GM19372 (cell line): ENCODE results near the gene POU6F2.
A peak's percentile ranks its signal among the peaks of the same experiment; 100 is the strongest.
"Not testable (repeated sequence)": the region's sequence is repeated elsewhere in the genome, so short reads cannot be mapped to it uniquely, and the experiment has no call there.

Experiments
- ATAC-seq: cut with Tn5 transposase; IDR thresholded peaks from one replicate; pipeline ENCODE4 v1.9.1; 2021; ENCODE audit warnings: mild to moderate bottlenecking, low read depth, moderate library complexity; ENCODE audit not compliant: unreplicated experiment

The POU6F2 gene

GRCh38 chr7:39375874-39376190 lies 398.1 kb downstream of the POU6F2 start:
- no peak for ATAC-seq

- ATAC-seq = not testable (repeated sequence)
These were observed 399.2 kb downstream of the POU6F2 start for GRCh38 chr7:39376881-39377280.

- no peak for ATAC-seq
These were observed 401.7 kb downstream of the POU6F2 start for GRCh38 chr7:39379416-39379815.

DNA sequence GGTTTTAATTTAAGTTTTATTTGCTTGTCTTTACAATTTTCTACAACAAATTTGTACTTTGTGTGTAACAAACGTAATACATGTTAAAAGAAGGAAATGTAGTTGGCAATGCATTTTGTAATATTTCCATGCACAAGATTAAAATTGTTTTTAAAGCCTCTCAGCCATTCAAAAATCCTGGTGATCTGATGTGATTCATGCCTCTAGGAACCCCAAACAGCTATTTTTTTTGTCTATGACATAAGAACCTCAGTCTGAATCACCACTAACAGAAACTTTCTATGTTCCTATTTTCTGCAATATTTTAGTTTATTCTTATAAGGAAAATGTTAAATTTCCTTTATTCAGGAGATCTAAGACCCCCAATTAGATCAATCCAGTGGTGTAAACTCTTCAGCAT lies 405.4 kb downstream of the POU6F2 start:
- ATAC-seq = no peak

DNA sequence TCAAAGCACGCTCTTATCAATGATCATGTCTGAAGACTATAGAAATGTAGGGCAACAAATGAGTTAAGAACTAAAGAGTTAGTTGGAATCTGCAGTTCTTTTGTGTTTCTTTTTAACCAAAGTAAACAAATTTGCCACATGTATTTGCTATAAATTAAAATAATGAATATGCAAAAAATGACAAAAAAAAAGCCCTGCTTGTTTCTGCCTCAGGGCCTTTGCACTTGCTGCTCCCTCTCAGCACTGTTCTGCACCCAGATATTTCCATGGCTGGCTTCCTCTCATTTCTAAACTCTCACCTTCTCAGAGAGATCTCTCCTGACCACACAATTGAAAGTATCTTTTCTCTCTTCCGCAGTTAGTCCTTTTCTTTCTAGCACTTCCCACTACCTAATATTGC lies 406.7 kb downstream of the POU6F2 start:
- ATAC-seq = no peak

GRCh38 chr7:39386718-39387117 lies 409.0 kb downstream of the POU6F2 start:
- no peak for ATAC-seq

GRCh38 chr7:39392151-39392550 lies 414.4 kb downstream of the POU6F2 start:
- no peak for ATAC-seq

GRCh38 chr7:39394105-39394680 lies 416.5 kb downstream of the POU6F2 start:
- ATAC-seq = no peak

- no peak for ATAC-seq
These were observed 421.7 kb downstream of the POU6F2 start for GRCh38 chr7:39399458-39399857.

- no peak for ATAC-seq
These were observed 422.3 kb downstream of the POU6F2 start for GRCh38 chr7:39399986-39400385.

DNA sequence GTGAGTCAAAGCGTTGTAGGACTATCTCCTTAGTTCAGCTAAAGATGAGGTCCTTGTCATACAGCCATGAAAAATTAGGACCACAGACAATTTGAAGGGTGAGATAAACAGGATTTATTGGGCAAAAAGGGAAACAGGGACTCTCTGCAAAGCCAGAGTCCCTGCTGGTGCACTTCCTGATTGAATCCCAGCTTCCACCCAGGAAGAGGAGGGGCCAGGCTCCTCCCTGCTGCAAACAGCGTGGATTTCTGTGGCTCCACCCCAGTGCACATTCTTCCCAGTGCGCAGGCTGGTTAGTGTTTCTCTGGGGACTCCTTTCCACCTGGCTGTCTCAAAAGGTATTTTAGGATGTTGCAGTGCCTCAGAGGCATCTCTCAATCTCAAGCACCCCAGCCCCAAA lies 423.1 kb downstream of the POU6F2 start:
- ATAC-seq = no peak

DNA sequence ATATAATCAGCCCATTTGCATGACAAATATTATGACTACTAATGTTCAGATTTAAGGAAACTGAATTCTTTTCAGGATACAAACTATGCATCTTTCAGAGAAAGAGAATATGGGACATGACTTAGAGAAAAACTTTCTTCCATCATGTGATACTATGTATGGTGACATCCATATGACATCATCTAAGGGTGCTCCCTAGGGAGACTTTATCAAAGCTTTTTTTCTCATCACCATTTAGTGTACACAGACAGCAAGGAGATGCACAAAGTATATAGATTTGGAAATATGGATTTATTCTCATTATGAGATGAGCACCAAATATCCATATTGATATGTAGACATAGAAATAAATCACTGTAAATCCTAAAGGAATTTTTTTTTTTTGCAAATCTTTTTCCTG lies 424.3 kb downstream of the POU6F2 start:
- no peak for ATAC-seq

DNA sequence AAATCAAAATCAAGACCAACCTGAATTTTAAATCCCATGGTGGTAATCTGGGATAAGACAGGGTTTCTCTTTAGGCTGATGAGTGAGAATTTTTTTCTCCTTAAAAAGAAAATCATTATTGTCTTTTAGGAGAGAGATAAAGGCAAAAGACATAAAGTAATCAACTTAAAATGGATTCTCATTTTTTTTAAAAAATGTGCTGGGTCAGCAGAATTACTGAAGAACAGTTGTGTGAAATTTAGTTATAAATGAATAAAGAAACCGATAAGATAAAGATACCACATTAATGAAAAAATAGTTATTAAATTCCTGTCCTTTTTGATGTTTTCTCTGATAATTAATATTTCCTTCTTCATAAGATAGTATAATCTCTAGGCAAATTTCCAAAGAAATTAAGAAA lies 427.2 kb downstream of the POU6F2 start:
- no peak for ATAC-seq

DNA sequence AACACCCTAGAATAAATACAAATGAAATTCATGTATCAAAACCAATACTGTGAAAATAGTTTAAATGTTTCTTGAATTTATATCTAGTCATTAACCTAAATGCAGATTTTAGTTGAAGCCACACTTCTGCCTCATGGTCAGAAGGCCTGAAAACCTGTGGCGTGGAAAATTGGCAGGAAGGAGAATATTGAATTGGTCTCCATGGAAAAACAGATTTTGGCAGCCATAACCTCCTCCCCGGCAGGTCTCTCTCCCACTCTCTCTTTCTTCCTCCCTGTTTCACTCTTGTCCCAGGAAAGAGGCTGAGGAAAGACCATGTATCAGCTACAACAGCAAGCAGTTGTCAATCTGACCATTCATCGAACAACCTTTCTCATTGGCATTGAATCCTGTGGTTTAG lies 427.9 kb downstream of the POU6F2 start:
- no peak for ATAC-seq

DNA sequence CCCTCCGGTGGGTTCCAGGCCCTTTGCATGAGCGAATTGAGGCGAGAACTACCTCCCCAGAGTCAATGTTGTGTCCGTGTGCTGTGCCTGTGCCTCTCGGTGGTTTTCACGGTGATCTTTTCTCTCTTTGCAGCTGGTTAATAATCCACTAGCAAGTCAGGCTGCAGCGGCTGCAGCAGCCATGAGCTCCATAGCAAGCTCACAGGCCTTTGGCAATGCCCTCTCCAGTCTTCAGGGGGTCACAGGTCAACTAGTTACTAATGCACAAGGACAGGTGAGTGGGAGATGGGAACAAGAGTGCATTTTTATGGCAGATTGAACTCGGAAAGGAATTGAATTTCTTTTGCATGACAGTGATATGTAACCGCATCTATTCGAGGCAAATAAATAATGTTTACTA lies 428.8 kb downstream of the POU6F2 start:
- no peak for ATAC-seq

- no peak for ATAC-seq
These were observed 429.4 kb downstream of the POU6F2 start for GRCh38 chr7:39407137-39407536.

- ATAC-seq = no peak
These were observed 430.0 kb downstream of the POU6F2 start for GRCh38 chr7:39407723-39408122.

DNA sequence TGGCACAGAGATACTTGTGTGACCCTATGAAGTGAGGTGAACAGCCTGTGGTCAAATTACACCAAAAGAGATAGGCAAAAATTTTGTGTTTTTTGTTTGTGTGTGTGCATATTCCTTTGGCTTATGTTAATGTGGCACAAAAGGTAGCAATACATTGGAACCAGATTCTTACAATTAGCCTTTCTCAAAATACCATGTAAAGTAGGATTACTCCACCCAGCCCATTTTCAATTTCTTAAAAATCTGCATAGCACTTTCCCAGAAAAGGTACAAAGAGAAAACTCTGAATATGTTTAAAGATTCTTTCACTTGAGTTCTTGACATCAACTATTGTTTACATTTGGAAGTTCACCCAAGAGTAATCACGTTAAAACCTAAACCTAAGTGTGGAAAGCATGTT lies 431.2 kb downstream of the POU6F2 start:
- no peak for ATAC-seq

GRCh38 chr7:39410582-39410981 lies 432.9 kb downstream of the POU6F2 start:
- no peak for ATAC-seq

DNA sequence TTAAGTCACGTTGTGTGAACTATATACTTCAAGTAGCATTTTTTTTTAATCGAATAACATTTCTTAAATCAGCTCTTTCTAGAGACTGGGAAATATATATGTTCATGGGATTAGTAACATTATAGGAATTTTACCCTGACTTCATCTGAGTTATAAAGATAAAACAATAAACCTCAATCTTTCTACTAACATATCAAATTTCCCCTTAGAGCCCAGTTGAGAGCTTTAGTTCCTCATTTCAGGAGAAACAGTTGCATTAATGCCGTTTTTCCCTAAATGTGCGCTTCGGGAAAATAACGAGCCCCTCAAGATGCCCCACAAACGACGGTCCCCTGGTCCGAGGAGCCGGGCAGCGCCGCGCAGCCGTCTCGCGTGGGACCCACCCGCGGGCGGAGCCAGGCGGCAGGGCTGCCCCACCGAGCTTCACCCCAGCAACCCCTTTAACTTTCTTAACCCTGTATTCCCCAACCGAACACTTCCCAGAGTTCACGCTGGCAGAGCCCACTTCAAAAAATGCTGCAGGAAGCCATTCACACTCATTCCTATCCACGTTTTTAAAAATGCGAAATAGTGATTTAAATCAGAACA lies 436.0 kb downstream of the POU6F2 start:
- ATAC-seq = peak; percentile 16

GRCh38 chr7:39414224-39415035 lies 436.7 kb downstream of the POU6F2 start:
- ATAC-seq = peak; percentile 93
